22Rv1 (cell line): ENCODE data around the gene ING1.
"Not testable (repeated sequence)": the region's sequence is repeated elsewhere in the genome, so short reads cannot be mapped to it uniquely, and the experiment has no call there.

Experiments used
- H3K27ac ChIP-seq: fragments of 450-650 bp; 2 replicates; pipeline ENCODE4 v1.5.1; 2017
- ZFX ChIP-seq: fragments of 450-650 bp; IDR thresholded peaks from 2 replicates; pipeline ENCODE4 v1.6.1; 2017; ENCODE audit warnings: antibody characterized with exemption, borderline replicate concordance
- TF ChIP-seq, protein P1 (sequence below): fragments of 450-650 bp; IDR thresholded peaks from 2 replicates; pipeline ENCODE4 v1.5.1; 2017; ENCODE audit warnings: mild to moderate bottlenecking

Gene ING1

DNA sequence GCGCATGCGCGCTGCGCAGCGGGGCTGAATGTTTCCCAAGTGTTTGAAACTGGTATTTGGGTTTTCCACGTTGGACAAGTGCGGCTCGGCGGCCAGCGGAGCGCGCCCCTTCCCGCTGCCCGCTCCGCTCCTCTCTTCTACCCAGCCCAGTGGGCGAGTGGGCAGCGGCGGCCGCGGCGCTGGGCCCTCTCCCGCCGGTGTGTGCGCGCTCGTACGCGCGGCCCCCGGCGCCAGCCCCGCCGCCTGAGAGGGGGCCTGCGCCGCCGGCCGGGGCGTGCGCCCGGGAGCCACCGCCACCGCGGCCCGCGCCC is at the start of gene ING1:
ING1 (plus strand) TSS at position 59 of the 311 bp plus-strand sequence. CDS start 450 bp downstream, outside the sequence.
- TF ChIP-seq, protein P1, sequence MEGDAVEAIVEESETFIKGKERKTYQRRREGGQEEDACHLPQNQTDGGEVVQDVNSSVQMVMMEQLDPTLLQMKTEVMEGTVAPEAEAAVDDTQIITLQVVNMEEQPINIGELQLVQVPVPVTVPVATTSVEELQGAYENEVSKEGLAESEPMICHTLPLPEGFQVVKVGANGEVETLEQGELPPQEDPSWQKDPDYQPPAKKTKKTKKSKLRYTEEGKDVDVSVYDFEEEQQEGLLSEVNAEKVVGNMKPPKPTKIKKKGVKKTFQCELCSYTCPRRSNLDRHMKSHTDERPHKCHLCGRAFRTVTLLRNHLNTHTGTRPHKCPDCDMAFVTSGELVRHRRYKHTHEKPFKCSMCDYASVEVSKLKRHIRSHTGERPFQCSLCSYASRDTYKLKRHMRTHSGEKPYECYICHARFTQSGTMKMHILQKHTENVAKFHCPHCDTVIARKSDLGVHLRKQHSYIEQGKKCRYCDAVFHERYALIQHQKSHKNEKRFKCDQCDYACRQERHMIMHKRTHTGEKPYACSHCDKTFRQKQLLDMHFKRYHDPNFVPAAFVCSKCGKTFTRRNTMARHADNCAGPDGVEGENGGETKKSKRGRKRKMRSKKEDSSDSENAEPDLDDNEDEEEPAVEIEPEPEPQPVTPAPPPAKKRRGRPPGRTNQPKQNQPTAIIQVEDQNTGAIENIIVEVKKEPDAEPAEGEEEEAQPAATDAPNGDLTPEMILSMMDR: no peak
- no peak for TF ChIP-seq ZFX
- peak within 1 kb of the TSS; percentile 98 for H3K27ac ChIP-seq

- no peak overlapping the region for H3K27ac ChIP-seq
- TF ChIP-seq, protein P1: no peak
- TF ChIP-seq ZFX: no peak
These were observed 49.5 kb upstream of the ING1 start for GRCh38 chr13:110664041-110664440.

GRCh38 chr13:110664673-110665072 is 48.8 kb upstream of the ING1 start:
- H3K27ac ChIP-seq: no peak overlapping the region
- TF ChIP-seq ZFX: no peak
- TF ChIP-seq, protein P1: no peak

GRCh38 chr13:110665491-110666254 is 47.8 kb upstream of the ING1 start:
- no peak for TF ChIP-seq ZFX
- TF ChIP-seq, protein P1: no peak

GRCh38 chr13:110666255-110666533 is 47.3 kb upstream of the ING1 start:
- H3K27ac ChIP-seq: no peak overlapping the region
- TF ChIP-seq, protein P1: no peak

More at GRCh38 chr13:110665491-110666254, 47.8 kb upstream of the ING1 start:
- H3K27ac ChIP-seq: no peak overlapping the region

- TF ChIP-seq, protein P1: no peak
- TF ChIP-seq ZFX: no peak
- H3K27ac ChIP-seq: no peak overlapping the region
These were observed 44.5 kb upstream of the ING1 start for GRCh38 chr13:110669036-110669435.

DNA sequence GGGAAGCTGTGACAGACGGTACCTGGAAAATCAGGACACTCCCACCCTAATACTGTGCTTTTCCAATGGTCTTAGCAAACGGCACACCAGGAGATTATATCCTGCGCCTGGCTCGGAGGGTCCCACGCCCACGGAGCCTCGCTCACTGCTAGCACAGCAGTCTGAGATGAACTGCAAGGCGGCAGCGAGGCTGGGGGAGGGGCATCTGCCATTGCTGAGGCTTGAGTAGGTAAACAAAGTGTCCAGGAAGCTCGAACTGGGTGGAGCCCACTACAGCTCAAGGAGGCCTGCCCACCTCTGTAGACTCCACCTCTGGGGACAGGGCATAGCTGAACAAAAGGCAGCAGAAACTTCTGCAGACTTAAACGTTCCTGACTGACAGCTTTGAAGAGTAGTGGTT is 43.7 kb upstream of the ING1 start:
- H3K27ac ChIP-seq: not testable (repeated sequence)
